SIG-M5 treated with dmso at 0.1 percent for 504 hours (cell line): ENCODE data around the gene LYSET.
A peak's percentile ranks its signal among the peaks of the same experiment; 100 is the strongest.
"Not testable (repeated sequence)": the region's sequence is repeated elsewhere in the genome, so short reads cannot be mapped to it uniquely, and the experiment has no call there.

Experiments
- DNase-seq: peaks from one replicate; lab custom pipeline; 2025; ENCODE audit not compliant: unreplicated experiment; lab: John Stamatoyannopoulos, UW

LYSET gene, protein sequence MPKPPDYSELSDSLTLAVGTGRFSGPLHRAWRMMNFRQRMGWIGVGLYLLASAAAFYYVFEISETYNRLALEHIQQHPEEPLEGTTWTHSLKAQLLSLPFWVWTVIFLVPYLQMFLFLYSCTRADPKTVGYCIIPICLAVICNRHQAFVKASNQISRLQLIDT

DNA sequence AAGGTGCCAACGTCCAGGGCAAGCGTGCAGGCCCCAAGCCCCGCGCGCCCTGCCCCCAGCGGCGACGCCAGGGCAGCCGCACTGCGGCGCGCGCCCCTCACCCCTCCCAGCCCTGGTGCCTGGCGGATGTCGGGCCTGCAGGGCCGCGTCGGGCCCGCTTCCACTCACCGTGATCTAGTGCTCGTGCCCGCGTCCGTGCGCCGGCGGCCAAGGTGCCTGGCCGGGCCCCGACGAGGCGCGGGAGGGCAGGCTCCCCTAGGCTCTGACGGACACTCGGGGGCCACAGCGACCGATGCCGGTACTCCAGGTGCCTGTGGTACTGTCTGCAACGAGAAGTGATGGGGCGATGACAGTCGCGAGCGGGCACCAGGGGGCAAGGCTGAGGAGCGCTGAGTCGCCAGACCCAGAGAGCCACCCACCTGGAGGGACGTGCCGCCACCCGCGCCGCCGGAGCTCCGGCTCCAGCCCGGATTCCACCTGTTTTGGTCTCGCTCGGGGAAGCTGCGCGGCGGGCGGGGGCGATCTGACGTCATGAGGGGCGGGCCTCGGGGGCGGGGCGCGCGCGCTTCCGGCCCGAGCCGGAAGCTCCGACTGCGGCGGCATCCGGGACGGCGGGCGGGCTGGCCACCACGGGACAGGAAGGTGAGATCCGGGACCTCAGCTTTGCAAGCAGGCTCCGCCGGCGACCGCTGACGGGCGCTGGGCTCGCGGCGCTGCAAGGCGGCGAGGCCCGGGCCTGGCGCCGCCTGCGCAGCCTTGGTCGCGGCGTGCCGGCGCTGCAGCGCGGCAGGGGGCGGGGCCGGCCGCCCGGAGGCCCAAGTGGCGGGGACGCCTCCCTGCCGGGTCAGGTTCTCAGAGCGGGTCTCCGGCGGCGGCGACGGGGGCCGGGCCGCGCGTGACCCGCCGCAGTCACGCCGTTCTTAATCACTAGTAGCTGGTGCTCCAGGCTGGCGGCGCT is at the start of gene LYSET, which contains the start of gene MOAP1:
TSS of gene LYSET (plus strand) at position 927 of the 958 bp plus-strand sequence. CDS start 89 bp downstream, outside the sequence.
TSS of gene MOAP1 (minus strand) at position 507 of the 958 bp plus-strand sequence. CDS start 655 bp downstream, outside the sequence.
- peak; percentile 76 for DNase-seq

DNA sequence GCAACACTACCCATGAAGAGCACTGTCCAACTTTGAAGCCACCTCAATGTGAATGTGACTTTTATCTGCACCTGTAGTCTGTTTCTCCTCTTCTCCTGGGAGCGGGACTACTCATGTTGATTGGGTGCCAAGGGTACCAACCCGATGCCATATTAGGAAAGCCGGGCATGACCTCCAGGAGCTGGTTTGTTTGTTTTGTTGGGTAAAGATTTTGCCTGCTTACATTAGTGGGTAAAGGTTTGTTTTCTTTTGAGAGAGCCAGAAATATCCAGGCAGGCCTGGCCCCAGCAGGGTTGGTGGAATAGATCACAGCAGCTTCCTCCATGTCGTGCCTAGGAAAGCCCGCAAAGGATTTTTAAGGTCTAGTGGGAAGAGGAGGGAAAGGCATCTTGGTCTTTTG is 49.7 kb upstream of the LYSET start:
- peak; percentile 38 for DNase-seq

DNA sequence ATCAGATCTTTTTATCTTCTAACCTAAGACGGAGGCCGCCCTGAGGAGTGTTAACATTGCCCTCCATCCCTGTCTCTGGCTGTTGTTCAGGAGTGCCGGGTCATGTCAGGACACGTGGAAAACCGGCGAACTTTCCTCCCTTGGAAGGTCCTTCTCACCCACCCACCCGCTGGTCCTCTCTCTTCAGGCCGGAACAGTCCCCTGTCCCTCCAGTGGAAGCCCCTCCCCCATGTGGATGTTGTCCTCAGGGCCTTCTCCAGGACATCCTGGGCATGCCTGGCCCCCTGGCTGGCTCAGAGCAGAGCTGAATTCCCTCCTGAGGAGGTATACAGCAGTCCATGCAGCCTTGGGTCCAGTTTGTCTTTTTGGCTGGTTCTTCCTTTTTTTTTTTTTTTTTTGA is 49.1 kb upstream of the LYSET start:
- no peak for DNase-seq

DNA sequence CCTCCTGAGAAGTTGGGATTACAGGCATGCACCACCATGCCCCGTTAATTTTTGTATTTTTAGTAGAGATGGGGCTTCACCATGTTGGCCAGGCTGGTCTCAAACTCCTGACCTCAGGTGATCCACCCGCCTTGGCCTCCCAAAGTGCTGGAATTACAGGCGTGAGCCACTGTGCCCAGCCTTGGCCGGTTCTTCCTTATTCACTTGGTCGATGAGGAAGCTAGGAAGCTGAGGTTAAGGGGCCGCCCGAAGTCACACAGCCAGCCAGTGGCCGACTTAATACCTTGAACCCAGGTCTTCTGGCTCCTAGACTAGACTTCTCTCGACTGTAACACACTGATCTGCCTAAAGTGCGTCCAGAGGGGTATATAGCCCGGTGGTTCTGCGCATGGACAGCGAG is 48.6 kb upstream of the LYSET start:
- DNase-seq, result not testable (repeated sequence)

DNA sequence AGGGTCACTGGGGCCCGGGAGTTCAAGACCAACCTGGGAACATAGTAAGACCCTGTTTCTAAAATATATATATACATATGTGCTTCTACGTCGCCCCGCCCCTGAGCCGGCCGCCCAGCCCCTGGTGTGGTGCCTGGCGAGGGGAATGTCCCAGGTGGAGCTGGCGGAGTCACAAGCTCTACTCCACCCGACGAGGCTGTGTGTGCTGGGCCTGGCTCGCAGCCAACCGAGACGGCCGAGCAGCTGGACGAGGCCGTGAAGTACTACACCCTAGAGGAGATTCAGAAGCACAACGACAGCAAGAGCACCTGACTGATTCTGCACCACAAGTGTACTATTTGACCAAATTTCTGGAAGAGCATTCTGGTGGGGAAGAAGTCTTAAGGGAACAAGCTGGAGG is 47.3 kb upstream of the LYSET start:
- DNase-seq, result peak; percentile 13

DNA sequence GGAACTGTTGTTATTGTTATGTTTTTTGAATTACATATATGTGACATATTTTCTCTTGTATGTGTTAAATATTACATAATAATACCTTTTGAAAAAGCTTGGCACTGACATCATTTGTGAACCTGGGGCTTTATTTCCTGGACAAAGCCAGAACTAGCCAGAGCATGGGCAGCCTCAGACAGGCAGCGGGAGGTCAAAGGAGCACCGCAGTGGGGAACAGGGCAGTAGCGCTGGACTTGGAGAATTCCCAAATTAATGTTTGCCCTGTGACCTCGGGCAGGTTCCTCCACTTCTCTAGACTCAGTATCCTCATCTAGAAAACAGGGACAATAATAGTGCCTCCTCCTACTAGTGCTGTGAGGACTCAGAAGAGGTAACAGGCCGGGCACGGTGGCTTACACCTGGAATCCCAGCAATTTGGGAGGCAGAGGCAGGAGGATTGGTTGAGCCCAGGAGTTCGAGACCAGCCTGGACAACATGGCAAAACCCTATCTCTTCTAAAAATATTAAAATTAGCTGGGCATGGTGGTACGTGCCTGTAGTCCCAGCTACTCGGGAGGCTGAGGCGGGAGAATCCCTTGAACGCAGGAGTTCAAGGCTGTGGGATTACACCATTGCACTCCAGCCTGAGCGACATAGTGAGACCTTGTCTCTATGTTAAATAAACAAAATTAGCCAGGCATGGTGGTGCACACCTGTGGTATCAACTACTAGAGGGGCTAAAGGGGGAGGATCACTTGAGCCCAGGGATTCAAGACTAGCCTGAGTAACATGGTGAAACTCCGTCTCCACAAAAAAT is 42.1 kb upstream of the LYSET start:
- no peak for DNase-seq

DNA sequence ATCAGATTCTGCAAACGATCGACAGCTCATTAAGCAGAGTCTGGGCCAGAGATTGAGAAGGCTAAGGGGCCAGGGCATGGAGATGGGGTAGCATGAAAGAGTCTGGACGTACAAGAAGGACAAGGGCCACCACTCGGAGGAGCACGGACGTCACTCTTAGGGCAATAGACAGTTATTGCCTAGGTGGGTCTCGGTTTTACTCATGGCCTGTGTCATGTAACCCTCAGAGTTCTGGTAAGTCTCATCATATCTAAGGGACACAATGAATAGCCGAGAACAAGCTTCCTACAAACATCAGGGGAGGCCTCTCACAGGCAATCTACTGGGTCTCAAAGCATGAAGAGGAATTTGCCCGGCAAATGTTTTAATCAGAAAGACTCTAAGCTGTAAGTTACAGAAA is 39.0 kb upstream of the LYSET start:
- no peak for DNase-seq

DNA sequence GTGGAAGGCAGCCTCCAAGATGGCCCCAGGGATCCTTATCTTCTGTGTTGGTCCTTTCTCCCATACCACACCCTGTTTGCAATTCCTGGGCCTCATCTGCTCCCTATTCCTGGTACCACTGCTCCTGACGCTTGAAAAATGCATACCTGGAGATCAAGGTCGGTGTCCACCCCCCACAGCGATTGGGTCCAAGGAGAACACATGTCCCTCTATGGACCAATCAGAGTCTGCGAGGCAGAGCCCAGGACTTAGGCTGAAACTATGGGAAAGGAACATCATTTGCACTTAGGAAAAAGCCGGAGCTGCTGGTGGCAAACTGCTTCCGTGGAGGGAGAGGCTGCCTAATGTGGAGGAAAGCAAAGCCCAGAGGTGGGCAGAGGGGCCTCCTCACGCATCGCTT is 36.1 kb upstream of the LYSET start:
- DNase-seq, result no peak

DNA sequence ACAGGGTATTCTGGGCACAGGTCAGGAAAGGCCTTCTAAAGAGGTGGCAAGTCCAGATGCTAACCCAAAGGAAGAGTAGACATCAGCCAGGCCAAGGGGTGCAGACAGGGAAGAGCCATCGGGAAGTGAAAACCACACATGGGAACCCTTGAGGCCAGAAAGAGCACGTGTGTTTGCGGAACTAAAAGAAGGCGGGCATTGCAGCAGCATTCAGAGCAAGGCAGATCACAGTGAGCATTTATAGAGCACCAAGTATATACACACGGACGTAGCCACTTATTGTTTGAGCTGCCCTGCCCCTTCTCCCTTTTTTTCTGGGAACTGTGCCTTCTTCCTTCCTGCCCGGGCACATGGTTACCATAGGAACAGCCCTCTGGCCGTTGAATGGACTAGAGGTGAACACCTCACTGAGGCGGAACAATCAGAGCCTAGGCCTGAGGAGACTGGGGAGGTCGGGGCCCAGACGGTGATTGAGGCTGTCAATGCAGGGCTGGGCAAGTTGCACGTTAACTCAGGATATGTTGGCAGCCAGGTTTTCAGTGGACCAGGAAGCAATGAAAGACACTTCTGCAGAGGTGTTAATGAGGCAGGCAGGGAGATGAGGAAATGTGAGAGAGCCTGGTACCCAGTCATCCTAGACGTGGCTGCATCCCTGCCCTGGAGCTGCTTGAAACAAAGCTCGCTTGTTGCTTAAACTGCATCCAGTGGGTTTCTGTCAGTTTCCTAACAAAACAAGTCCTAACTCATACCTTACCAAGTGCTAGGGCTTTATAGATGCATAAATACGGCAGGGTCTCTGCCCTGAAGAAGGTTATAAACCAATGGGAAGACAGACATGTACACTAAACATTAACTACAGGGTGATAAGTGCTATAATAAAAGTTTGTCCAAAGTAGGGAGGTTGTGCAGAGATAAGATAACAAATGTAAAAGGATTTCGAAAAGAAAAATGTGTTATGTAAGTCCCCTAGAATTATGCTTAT is 34.6 kb upstream of the LYSET start:
- peak; percentile 7 for DNase-seq

DNA sequence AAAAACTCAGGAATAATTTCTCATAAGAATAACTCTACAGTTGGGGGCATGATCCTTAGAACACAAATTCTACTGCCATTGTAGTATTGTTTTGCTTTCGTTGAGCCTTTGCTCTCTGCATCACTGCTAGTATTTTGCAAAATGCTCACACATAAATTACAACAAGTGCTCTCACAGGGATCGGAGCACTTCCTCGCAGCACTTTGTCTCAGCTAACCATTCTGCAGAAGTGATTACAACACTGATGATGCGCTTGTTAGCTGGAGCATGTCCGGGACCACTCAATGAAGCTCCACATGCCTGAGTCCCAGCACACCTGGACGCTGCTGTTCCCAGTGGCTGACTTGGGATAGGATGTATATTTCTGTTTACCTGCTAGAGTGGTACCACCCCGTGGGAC is 32.0 kb upstream of the LYSET start:
- DNase-seq, result peak; percentile 32

DNA sequence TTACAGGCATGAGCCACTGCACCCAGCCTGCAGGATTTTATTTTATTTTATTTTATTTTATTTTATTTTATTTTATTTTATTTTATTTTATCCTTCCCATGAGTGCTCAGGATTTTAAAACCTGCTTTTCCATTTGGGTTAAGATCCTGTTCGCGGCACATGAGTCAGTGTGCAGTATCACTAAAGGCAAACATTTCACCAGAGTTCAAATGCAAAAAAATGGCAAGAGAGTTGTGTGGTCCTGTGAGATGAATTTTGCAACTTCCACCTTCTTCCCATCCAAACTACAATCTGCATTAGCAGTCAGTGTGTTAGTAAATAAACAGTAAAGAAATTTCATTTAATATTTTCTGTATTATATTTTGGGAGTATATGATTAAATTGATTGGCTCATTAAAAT is 29.4 kb upstream of the LYSET start:
- peak; percentile 15 for DNase-seq

DNA sequence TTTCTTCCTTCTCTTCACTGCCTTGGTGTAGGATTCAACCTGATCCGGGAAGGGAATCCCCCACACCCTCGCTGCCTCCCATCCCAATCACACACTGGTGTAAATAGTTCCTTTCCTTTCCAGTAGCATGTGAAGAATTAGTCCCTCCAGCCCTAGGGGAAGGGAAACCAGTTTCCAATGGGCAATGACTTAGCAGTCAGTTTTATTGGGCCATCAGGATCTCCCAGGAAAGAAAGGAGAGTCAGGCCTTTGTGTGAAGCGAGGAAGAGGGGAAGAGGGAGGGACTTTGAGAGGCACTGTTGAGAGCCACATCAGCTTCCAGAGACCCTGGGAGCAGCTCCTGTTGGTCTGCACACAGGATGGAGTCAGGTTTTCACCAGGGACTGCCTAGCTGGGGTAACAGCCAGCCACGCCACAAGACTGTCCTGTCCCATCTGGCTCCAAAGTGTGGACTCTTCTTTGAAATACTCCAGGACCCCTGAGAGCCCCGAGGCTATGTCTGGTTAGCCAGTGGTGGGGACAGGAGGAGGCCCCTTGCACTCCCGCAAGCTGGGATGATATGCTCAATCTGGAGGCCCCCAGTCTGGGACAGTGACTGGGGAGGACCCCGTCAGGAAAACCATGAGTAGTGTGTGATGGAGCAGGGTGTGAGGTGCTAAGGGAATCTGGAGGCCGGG is 28.3 kb upstream of the LYSET start:
- no peak for DNase-seq

DNA sequence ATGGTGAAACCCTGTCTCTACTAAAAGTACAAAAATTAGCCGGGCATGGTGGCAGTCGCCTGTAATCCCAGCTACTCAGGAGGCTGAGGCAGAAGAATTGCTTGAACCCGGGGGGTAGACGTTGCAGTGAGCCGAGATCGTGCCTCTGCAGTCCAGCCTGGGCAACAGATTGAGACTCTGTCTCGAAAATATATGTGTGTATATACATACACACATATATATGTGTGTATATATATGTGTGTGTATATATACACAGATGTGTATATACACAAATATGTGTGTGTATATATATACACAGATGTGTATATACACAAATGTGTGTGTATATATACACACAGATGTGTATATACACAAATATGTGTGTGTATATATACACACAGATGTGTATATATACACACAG is 26.8 kb upstream of the LYSET start:
- not testable (repeated sequence) for DNase-seq

DNA sequence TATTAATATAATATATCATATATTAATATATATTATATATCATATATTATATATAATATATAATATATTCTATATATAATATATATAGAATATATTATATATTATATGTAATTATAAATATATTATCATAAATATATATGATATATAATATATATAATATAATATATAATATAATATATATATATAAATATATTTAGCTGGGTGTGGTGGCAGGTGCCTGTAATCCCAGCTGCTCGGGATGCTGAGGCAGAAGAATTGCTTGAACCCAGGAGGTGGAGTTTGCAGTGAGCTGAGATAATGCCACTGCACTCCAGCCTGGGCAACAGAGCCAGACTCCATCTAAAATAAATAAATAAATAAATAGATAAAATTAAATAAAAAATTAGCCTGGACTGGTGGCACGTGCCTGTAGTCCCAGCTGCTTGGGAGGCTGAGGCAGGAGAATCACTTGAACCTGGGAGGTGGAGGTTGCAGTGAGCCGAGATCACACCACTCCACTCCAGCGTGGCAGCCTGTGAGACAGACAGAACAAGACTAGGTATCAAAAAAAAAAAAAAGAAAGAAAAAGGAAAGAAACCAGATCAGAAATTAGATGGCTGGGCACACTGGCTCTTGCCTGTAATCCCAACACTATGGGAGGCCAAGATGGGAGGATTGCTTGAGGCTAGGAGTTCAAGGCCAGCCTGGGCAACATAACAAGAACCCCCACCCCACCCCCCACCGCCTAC is 25.3 kb upstream of the LYSET start:
- DNase-seq, result not testable (repeated sequence)

DNA sequence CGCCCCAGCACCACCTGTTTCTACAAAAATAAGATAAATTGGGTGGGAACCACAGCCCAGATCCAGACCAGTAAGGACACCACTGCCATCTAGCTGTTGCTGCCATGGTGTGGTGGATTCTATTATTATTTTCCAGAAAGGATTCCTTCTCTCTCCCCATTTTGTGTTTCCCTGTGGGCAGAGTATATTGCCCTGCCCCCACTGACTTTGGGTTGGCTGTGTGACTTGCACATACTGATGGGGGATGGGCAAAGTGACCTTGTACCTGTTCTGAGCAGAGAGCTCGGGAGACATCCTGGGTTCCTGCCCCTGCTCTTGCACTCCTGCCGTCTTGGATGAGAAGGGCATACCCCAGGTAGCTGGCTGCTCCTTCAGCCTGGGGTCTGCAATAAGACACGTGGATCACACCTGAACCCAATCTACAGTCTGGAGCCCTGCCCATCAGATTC is 24.7 kb upstream of the LYSET start:
- DNase-seq, result peak; percentile 60

DNA sequence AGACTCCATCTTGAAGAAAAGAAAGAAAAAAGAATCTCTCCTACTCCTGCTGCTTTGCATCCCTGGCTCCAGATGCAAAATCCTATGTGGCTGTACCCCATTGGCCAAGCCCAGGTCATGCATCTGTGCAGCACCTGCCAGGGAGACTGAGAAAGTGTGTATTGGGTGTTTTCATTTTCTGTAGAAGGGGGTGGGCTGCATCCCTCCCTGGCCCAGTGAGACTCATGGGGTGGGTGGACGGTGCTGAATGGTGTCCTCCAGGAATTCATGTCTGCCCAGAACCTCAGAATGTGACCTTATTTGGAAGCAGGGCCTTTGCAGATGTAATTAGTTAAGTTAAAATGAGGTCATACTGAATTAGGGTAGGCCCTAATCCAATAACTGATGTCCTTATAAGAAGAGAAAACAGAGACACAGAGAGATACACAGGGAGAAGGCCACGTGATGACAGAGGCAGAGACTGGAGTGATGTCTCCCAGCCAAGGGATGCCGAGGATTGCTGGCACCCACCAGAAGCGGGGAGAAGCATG is 23.6 kb upstream of the LYSET start:
- DNase-seq, result no peak

DNA sequence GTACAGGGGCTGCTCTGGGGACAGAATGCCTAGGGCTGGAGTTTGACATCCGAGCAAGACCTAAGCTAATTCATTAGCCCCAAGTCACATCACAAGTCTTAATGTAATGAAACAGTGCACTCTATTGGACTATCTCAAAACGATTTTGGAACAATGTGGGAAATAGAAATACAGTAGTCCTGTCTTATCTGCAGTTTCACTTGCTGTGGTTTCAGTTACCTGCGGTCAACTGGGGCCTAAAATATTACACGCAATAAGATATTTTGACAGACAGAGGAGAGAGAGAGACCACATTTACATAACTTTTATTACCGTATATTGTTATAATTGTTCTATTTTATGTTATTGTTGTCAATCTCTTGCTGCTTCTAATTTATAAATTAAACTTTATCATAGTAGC is 21.6 kb upstream of the LYSET start:
- DNase-seq, result no peak
